ENCODE measurements around the gene TREH. TPM values are rescaled to one million over a fixed set of nuclear protein-coding genes. Genes with fewer than 3 reads are reported as not detected.

Gene TREH
- total and polyA plus RNA-seq, 2 experiments from 2014 or later: 0.42 TPM; not detected in 1

DNA sequence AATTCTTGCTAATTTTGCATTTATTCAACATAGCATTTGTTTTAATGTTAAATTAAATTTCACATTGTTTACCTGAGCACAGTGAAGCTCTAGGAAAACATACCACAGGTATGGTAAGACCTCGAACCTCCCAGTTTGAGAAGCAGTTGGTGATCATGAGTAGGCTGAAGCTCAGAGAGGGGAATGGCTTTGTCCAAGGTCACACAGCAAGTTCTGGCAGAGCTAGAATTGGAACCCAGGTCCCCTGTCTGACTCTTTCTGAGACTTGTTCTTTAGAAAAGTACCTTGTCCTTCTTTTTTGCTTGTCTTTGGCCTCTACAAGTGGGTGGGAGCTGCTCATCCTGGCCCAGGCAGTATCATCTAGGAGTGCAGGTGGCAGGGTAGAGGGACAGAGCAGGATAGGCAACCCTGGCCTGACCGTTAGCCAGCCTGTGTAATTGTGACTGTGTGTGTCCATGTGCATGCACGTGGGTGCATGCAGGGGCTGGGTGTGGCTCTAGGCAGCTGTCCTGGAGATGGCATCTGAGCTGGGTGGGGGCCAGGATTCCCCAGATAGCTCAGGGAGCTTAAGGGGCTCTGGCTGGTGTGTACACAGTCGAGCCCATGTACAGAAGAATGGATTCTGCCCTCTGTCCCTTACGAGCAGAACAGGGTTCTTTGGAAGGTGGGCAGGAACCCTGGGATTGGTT, 50.4 kb downstream of the TREH start:
- DNase-seq (ENCODE audit: low read depth in 1 of 2, low spot score in 1 of 2): no peak
- TF ChIP-seq, protein P1, sequence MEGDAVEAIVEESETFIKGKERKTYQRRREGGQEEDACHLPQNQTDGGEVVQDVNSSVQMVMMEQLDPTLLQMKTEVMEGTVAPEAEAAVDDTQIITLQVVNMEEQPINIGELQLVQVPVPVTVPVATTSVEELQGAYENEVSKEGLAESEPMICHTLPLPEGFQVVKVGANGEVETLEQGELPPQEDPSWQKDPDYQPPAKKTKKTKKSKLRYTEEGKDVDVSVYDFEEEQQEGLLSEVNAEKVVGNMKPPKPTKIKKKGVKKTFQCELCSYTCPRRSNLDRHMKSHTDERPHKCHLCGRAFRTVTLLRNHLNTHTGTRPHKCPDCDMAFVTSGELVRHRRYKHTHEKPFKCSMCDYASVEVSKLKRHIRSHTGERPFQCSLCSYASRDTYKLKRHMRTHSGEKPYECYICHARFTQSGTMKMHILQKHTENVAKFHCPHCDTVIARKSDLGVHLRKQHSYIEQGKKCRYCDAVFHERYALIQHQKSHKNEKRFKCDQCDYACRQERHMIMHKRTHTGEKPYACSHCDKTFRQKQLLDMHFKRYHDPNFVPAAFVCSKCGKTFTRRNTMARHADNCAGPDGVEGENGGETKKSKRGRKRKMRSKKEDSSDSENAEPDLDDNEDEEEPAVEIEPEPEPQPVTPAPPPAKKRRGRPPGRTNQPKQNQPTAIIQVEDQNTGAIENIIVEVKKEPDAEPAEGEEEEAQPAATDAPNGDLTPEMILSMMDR (IDR thresholded peaks at IDR 0.05; ENCODE audit: low read depth, low read length): no peak
- no peaks in the 10 kb centered on the region for H3K4me1 ChIP-seq (ENCODE audit: low read depth)
- H3K27ac ChIP-seq: no peak overlapping the region
- no peak overlapping the region for H3K4me3 ChIP-seq
- H3K27me3 ChIP-seq: no peaks in the 10 kb centered on the region
- H3K9me3 ChIP-seq (ENCODE audit: low read depth): no peaks in the 10 kb centered on the region
- H3K36me3 ChIP-seq: peaks cover 24% of the 10 kb centered on the region

DNA sequence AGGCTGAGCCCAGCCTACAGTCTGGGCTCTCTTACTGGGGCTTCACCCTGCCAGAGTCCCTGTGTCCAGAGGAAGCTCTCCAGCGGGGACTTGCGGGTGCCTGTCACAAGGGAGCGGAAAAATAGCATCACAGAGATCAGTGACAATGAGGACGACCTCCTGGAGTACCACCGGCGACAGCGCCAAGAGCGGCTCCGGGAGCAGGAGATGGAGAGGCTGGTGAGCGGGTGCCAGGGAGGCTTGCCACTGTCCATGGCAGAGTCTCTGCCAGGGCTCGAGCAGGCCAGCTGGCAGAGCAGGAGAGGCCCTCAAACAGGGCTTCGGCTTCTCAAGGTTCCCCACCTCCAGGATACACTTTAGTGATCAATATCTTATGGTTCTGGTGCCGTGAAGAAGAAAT, 51.0 kb downstream of the TREH start:
- TF ChIP-seq, protein P1 (IDR thresholded peaks at IDR 0.05; ENCODE audit: low read depth, low read length): no peak
- Histone ChIP-seq H3K27me3 (no peaks in the 10 kb centered on the region), H3K36me3 (peaks cover 24% of the 10 kb centered on the region), H3K27ac (no peak overlapping the region), H3K4me1 (ENCODE audit: low read depth) (peaks cover 2% of the 10 kb centered on the region), H3K4me3 (no peak overlapping the region), H3K9me3 (ENCODE audit: low read depth) (no peaks in the 10 kb centered on the region)
- DNase-seq (ENCODE audit: low read depth in 1 of 2, low spot score in 1 of 2): no peak

DNA sequence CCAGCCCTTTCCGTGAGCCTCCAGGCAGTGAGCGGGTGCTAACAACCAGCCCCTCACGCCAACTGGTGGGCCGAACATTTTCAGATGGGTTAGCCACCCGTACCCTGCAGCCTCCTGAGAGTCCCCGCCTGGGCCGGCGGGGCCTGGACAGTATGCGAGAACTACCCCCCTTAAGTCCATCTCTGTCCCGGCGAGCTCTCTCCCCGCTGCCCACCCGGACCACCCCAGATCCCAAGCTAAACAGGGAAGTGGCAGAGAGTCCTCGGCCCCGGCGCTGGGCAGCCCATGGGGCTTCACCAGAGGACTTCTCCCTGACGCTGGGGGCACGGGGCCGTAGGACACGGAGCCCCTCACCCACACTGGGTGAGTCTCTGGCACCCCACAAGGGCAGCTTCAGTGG, 51.4 kb downstream of the TREH start:
- Histone ChIP-seq H3K9me3 (ENCODE audit: low read depth) (no peaks in the 10 kb centered on the region), H3K27ac (no peak overlapping the region), H3K27me3 (no peaks in the 10 kb centered on the region), H3K36me3 (peaks cover 24% of the 10 kb centered on the region), H3K4me3 (no peak overlapping the region), H3K4me1 (ENCODE audit: low read depth) (peaks cover 6% of the 10 kb centered on the region)
- DNase-seq (ENCODE audit: low read depth in 1 of 2, low spot score in 1 of 2): no peak
- TF ChIP-seq, protein P1 (IDR thresholded peaks at IDR 0.05; ENCODE audit: low read depth, low read length): no peak

DNA sequence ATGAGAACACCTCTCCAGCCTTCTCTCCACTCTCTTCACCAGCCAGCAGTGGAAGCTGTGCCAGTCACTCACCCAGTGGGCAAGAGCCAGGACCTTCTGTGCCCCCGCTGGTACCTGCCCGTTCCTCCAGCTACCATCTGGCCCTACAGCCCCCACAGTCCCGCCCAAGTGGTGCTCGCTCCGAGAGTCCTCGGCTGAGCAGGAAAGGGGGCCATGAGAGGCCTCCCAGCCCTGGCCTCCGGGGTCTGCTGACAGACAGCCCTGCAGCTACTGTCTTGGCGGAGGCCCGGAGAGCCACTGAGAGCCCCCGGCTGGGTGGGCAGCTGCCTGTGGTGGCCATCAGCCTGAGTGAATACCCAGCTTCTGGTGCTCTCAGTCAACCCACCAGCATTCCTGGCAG, 51.9 kb downstream of the TREH start:
- Histone ChIP-seq H3K4me1 (ENCODE audit: low read depth) (peaks cover 10% of the 10 kb centered on the region), H3K4me3 (no peak overlapping the region), H3K36me3 (peaks cover 24% of the 10 kb centered on the region), H3K27ac (no peak overlapping the region), H3K27me3 (no peaks in the 10 kb centered on the region), H3K9me3 (ENCODE audit: low read depth) (no peaks in the 10 kb centered on the region)
- TF ChIP-seq, protein P1 (IDR thresholded peaks at IDR 0.05; ENCODE audit: low read depth, low read length): no peak
- no peak for DNase-seq (ENCODE audit: low read depth in 1 of 2, low spot score in 1 of 2)

DNA sequence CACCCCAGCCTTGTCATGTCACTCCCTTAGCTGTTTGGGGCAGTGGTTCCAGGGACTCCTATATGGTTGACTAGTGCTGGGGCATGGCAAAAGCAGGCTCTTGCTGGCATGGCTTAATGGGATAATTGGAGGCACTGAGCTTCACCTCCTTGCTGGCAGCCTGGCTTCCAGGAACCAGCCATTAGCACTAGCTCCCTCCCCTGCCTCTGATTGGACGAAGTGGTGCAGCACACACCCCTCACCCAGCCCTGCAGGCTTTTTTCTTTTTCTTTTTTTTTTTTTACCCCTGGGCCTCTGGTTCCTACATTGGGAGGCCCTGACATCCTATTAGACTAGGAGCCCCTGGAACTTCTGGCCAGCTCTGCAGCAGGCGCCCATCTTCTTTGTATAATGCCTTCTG, 53.5 kb downstream of the TREH start:
- Histone ChIP-seq H3K4me1 (ENCODE audit: low read depth) (peaks cover 17% of the 10 kb centered on the region), H3K27me3 (no peaks in the 10 kb centered on the region), H3K36me3 (peaks cover 24% of the 10 kb centered on the region), H3K27ac (no peak overlapping the region), H3K9me3 (ENCODE audit: low read depth) (no peaks in the 10 kb centered on the region), H3K4me3 (no peak overlapping the region)
- TF ChIP-seq, protein P1 (IDR thresholded peaks at IDR 0.05; ENCODE audit: low read depth, low read length): no peak
- DNase-seq (ENCODE audit: low read depth in 1 of 2, low spot score in 1 of 2): no peak

Measured in cardiac muscle cell (in vitro differentiated cells and primary cell).